HG03571 (cell line): Measurements from ENCODE around the gene WLS.
"Not testable (repeated sequence)": the region's sequence is repeated elsewhere in the genome, so short reads cannot be mapped to it uniquely, and the experiment has no call there.

Source experiments
- ATAC-seq: cut with Tn5 transposase; IDR thresholded peaks from one replicate; pipeline ENCODE4 v1.9.1; 2021; ENCODE audit not compliant: unreplicated experiment

Gene WLS

GRCh38 chr1:68232289-68233148, at the start of gene WLS:
WLS (minus strand) TSS chr1:68232523; CDS start chr1:68232299, 224 bp downstream.
- no peak for ATAC-seq

DNA sequence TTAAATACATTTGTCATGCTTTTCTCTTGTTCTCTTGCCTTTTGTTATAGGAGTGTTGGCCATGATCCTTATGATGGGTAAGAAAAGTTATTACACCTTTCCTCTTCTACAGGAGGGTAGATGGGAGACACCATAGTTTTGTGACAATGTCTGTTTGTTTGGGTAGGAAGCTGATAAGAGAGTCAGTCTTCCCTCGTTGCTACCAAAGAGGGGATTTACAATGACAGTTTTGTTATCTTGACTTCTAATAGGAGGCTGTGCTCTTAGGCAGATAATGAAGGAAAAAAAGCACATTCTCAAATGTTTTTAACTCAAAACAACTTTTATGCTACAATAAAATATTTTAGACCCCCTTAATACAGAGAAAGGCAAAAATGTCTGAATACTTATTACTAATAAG, 48.0 kb upstream of the WLS start:
- ATAC-seq: no peak

DNA sequence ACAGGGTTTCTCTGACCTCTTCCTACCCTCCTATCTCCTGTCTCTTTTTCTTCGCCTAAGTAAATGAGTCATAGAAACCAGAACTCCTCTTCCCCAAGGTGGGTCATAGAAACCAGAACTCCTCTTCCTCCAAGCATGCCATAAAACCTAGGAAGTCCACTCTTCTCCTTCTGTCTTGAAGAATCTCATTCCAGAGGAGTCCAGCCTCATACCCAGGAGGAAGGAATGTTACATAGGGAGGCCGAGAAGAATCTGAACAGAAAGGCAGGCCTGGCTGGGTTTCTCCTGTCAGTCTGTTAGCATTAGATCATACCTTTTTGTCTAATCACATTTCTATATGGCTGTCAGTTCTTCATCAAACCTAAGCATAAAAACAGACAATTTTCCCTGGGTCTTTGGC, 47.5 kb upstream of the WLS start:
- ATAC-seq: no peak

GRCh38 chr1:68278221-68278620, 45.9 kb upstream of the WLS start:
- ATAC-seq: no peak

- no peak for ATAC-seq
These were observed 44.1 kb upstream of the WLS start for GRCh38 chr1:68276448-68276847.

GRCh38 chr1:68273530-68273929, 41.2 kb upstream of the WLS start:
- ATAC-seq: no peak

- ATAC-seq: no peak
These were observed 39.3 kb upstream of the WLS start for GRCh38 chr1:68271596-68271995.

- ATAC-seq: no peak
These were observed 38.6 kb upstream of the WLS start for GRCh38 chr1:68270951-68271350.

DNA sequence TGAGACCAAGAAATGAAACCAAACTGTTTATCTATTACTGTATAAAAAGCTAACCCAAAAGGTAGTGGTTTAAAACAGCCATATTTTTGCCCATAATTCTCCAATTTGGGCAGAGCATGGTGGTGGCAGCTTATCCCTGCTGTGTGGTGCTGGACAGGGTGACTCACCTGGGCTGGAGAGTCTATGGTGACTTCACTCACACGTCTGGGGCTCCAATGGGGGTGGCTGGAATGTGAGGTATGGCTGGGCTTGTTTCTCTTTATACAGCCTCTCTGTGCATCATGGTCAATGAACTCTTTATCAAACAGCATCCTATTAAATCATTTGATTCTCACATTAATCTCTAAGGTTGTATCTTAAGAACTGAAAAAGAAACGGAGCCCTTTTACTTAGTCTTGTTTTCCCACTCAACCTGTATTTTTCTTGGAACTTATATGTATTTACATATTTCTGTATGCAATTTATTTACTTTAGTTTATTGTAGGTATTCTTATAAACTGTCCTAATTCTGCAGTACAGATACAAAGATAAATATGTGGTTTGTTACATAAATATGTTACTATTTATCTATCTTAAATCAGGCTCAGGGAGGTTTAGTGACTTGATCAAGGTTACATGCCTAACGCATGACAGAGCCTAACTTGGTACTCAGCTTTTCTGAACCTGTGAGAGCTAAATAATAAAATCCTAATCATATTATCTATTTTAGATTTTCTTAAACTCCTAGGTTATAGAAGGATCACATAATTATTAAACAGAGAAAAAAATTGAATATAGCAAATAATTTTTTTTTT, 37.5 kb upstream of the WLS start:
- ATAC-seq: no peak

DNA sequence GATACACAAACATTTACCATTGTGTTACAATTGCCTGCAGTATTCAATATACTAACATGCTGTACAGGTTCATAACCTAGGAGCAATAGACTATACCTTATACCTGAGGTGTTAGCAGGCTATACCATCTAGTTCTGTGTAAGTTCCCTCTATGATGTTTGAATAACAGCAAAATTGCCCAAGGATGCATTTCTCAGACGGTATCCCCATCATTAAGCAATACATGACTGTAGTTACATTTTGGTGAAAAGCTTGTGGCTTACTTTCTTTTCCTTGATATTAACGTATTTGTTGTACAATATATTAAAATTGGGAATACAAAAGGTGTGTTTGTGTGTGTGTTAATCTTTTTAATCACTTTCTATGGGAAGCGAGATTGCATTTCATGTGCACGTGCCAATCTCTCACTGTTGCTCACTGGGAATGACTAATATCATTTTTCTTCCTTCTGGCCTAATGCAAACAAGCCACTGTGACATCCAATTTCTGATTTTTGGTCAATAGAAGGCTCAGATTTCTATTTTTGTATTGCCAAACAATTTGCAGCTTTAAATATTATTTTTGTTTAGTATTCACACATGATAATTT, 36.7 kb upstream of the WLS start:
- no peak for ATAC-seq

DNA sequence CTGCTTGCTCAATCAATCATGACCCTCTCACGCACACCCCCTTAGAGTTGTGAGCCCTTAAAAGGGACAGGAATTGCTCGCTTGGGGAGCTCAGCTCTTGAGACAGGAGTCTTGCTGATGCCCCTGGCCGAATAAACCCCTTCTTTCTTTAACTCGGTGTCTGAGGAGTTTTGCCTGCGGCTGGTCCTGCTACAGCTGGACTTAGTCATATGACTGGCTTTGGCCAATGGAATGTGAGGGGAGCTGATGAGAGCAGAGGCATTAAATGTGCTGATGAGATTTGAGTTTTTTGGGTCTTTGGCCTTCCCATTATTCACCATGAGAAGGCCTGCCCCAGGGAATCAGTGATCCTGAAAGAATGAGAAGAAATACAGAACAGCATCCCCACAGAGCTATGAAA, 24.5 kb upstream of the WLS start:
- ATAC-seq: not testable (repeated sequence)

DNA sequence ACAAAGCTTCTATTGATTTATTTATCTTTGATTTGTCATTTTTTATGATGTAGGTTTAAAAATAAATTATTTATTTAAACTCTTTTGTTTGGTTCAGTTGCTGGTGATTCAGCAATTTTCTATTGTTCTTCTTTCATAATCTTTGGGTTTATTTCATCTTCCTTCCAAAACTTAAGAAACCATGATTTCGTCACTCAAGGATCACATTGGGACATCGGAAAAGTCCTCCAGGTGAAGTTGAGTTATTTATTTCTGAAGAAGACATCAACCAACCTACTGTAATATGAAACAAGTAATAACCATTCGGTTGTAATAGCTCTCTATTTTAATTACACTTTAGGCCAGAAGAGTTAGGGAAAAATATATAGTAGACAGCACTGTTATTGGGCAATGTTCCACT, 23.0 kb upstream of the WLS start:
- ATAC-seq: no peak

DNA sequence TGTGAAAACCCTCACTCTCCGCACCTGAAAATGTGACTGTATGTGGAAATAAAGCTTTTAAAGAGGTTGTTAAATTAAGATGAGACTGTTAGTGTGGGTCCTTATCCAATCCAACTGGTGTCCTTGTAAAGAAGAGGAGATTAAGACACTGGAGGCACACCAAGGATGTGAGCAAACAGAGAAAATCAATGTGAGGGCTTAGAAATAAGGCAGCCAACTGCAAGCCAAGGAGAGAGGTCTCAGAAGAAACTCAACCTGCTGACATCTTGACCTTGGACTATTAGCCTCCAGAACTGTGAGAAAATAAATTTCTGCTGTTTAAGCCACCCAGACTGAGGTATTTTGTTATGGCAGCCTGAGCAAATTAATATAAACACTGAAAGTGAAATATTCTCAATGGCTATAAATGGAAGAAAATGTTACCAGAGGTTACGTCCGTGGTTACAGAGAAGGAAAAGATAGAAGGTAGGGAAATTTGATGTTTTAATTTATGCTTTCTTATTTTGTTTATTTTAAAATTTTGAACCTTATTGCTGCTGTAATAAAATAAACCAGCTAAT, 22.4 kb upstream of the WLS start:
- no peak for ATAC-seq

- no peak for ATAC-seq
These were observed 4.7 kb upstream of the WLS start for GRCh38 chr1:68237040-68237439.

DNA sequence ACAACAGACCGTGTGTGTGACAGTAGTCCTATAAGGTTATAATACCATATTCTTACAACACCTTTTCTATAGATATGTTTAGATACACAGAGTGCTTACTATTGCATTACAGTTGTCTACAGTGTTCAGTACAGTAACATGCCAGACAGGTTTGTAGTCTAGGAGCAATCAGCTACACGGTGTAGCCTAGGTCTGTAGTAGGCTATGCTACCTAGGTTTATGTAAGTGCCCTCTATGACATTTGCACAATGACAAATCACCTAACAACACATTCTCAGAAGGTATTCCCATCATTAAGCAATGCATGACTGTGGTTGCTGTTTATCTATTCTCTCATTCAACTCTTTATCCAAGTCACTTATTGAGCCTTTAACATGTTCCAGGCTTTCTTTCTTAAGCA, 1.8 kb upstream of the WLS start:
- no peak for ATAC-seq

DNA sequence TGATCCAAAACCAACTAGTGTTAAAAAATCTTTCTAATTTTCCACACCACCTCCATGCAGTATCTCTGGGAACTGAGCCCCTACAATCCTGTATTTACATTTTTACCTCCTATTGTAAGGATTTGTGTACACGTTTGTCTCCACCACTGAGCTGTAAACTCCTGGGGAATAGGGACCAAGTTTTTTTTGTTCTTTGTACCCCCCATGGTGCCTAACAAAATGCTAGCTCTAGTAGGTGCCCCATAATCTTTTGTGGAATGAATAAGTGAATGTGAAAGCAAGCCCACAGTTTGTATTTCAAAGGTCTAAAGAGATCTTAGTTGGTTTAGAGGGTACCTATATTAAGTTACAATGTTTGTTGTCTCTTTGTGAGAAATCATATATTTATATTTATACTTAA, 879 bp upstream of the WLS start:
- ATAC-seq: no peak

GRCh38 chr1:68231627-68232288, 565 bp downstream of the WLS start:
- no peak for ATAC-seq

DNA sequence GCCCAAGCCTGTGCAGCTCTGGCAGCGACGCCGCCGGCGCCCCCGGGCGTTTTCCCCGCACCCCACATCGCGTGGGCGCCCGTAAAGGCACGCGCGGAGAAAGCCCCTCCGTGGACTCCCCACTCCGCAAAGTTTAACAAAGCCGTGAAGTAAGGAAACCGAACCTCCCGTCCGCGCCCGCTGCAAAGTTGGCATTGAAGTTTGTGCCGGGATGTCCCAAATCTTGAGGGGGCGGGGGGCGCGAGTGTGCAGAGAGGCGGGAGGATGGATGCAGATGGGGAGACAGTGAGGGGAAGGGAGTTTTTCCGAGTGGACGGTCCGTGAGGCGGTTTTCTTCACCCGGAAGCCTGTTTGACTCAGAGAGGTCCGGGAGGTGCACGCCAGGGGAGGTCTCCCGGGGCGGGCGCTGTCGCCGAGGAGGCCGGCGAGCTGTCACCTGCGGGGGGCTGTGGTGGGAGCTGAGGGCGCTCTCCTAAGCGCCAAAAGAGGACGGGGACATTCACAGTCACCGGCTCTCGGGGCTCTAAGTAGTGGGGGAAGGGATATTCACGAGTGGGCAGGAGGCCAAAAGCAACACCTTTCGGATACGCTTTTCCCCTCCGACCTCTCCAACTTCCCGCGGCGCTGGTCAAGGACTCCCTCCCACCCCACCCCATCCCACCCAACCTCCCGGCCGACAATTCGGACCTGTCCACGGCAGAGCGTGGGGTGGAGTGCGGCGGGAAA, 1.3 kb downstream of the WLS start:
- no peak for ATAC-seq

DNA sequence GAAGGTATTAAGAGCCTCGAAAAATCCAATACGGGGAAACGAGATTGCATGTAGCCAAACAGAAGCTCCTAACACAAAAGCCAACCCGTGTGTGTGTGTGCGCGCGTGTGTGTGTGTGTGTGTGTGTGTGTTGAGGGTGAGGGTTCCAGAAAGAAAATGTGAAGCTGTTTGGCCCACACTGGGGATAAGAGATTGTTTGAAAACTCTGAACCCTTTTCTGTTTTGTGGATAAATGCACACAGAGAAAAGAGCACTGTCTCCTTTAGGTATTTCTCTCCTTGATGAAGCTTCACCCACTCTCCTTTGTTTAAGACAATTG, 1.9 kb downstream of the WLS start:
- ATAC-seq: no peak

DNA sequence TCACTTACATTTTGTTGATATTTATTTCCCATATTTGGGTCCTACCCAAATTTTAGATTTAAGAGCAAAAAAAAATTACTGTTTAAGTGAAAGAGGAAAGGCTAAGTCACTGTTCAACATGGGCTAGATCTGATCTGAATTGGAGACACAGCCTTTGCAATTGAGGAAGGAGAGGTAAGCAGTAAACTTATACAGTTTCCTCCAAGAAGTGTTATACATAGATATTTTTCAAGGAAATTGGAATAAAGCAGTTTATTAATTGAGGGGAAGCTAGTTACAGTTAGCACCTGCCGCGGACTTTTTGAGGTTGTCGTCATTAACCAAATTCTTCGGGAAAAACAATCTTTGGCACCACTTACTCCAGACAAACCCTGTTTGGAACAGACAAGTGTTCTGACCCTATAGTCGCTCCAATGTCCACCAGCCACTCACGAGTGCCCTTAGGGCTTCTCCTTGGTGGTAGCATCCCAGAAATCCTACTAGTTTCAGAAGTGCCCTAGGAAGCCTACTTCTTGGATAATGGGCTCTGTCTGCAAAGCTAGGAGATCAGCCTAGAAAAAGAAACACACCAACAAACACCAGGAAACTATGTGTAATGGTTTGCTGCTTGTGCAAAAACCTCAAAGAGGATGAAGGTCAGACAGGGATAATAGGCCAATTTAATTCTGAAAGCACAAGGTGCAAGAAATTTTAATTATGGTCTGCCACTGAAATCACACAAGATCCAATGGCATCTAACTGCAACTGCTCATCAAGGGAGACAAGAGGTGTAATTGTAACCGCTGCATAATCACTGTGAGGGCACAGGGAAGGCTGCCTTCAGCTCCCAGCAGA, 2.5 kb downstream of the WLS start:
- ATAC-seq: no peak
